T-cell (primary cell): ENCODE data around the gene PLA2G15. TPM values are rescaled to one million over a fixed set of nuclear protein-coding genes. Genes with fewer than 3 reads are reported as not detected.

Experiments
- ATAC-seq, 4 experiments: fragments of 200-7000 bp in 3 of 4; fragments of 150-1000 bp in 1 of 4; cut with Tn5 transposase; replicated peaks in 1 of 4; 1 replicate in 3 of 4; 2 replicates in 1 of 4; pipeline ENCODE4 v1.10.0; 2021; ENCODE audit warnings: moderate library complexity in 3 of 4, mild to moderate bottlenecking in 2 of 4, moderate number of reproducible peaks in 1 of 4
- CTCF ChIA-PET, 2 donors: fragments of 300-600 bp; sonication (Branson Sonifier 250); formaldehyde crosslinking; loops; one replicate each; lab custom pipeline; 2022; ENCODE audit warnings: antibody characterized with exemption in 2 of 2; lab: Charles Lee
- POLR2A ChIA-PET, 2 donors: fragments of 300-600 bp; sonication (Branson Sonifier 250); formaldehyde crosslinking; loops; one replicate each; lab custom pipeline; 2022; ENCODE audit warnings: antibody characterized with exemption in 2 of 2; lab: Charles Lee
- DNase-seq, 35 experiments: peaks; one replicate each; pipeline versions ENCODE4 v3.0.0 to v3.0.0-alpha.2; 2013 to 2023
- H3K27ac ChIP-seq: one replicate; pipeline ENCODE4 v1.5.1; 2013; ENCODE audit warnings: low read length
- H3K27me3 ChIP-seq, 2 experiments: replicated peaks in 1 of 2; 1 replicate in 1 of 2; 2 replicates in 1 of 2; pipeline versions ENCODE4 v1.6.1 to v1.7.0; 2013; ENCODE audit warnings: low read length in 1 of 2, mixed read lengths in 1 of 2; ENCODE audit not compliant: control insufficient read depth in 2 of 2, insufficient read depth in 2 of 2; ENCODE audit errors: extremely low read depth in 1 of 2
- H3K36me3 ChIP-seq, 2 donors: 1 replicate in 1 of 2; 2 replicates in 1 of 2; pipeline versions ENCODE4 v1.6.1 to v1.7.0; 2013; ENCODE audit warnings: low read length in 1 of 2; ENCODE audit not compliant: control insufficient read depth in 2 of 2, insufficient read depth in 1 of 2; ENCODE audit errors: extremely low read depth in 1 of 2
- H3K4me1 ChIP-seq, 2 experiments: 1 replicate in 1 of 2; 2 replicates in 1 of 2; pipeline versions ENCODE4 v1.6.1 to v1.7.0; 2013; ENCODE audit warnings: low read length in 2 of 2, mixed read lengths in 1 of 2; ENCODE audit not compliant: insufficient read depth in 2 of 2, control insufficient read depth in 1 of 2; ENCODE audit errors: extremely low read depth in 1 of 2
- H3K4me3 ChIP-seq, 2 donors: 1 replicate in 1 of 2; 2 replicates in 1 of 2; pipeline versions ENCODE4 v1.5.1 to v1.7.0; 2013; ENCODE audit warnings: mild to moderate bottlenecking in 2 of 2, low read length in 1 of 2, moderate library complexity in 1 of 2; ENCODE audit not compliant: control insufficient read depth in 1 of 2; ENCODE audit errors: extremely low read depth in 1 of 2
- H3K9me3 ChIP-seq: 2 replicates; pipeline ENCODE4 v1.7.0; 2013
- H3K27ac Mint-ChIP-seq, 2 donors: one replicate each; pipeline ENCODE4 v1.8.0; 2020 to 2021; ENCODE audit warnings: mild to moderate bottlenecking in 2 of 2, mixed read lengths in 2 of 2
- H3K27me3 Mint-ChIP-seq, 2 donors: one replicate each; pipeline ENCODE4 v1.8.0; 2021 to 2022; ENCODE audit warnings: mixed read lengths in 2 of 2
- H3K36me3 Mint-ChIP-seq: one replicate; pipeline ENCODE4 v1.8.0; 2021; ENCODE audit warnings: mixed read lengths
- H3K4me1 Mint-ChIP-seq, 3 donors: one replicate each; pipeline ENCODE4 v1.8.0; 2020 to 2022; ENCODE audit warnings: mixed read lengths in 3 of 3, mild to moderate bottlenecking in 1 of 3
- H3K4me3 Mint-ChIP-seq, 3 donors: one replicate each; pipeline ENCODE4 v1.8.0; 2020 to 2022; ENCODE audit warnings: mild to moderate bottlenecking in 3 of 3, mixed read lengths in 3 of 3, moderate library complexity in 3 of 3
- H3K9me3 Mint-ChIP-seq, 3 donors: one replicate each; pipeline ENCODE4 v1.8.0; 2020 to 2022; ENCODE audit warnings: mixed read lengths in 3 of 3
- WGBS: methylation state at CpG from one replicate; pipeline ENCODE4 v1.1.5; 2013; ENCODE audit warnings: missing lambda C conversion rate; ENCODE audit not compliant: insufficient coverage; 5-methylcytosine and 5-hydroxymethylcytosine counted together
- total RNA-seq, 35 experiments: library from RNA in 6 of 35; stranded (reverse) in 6 of 35; fragments of 120-200 nt in 1 of 35; gene quantifications; one replicate each; pipeline versions ENCODE4 v1.2.1 to v1.2.4 and lab custom pipeline; 2013 to 2026

PLA2G15 gene
- total RNA-seq, 5 donors from 2014 or later (not counting 1 experiment from before 2014, with no cell fraction given), result 8.7 to 16.4 (median 10.9) TPM

GRCh38 chr16:68226116-68226515 is 19.1 kb upstream of the PLA2G15 start:
- WGBS, result 100% methylated on average over 2 of the region's 4 CpGs
- Histone ChIP-seq H3K4me3 (no peak overlapping the region), H3K36me3 (peaks cover 6 to 56% of the 10 kb centered on the region in 2 donors), H3K9me3 (no peaks in the 10 kb centered on the region), H3K27me3 (no peaks in the 10 kb centered on the region), H3K4me1 (peaks cover 16 to 20% of the 10 kb centered on the region in 2 experiments), H3K27ac (peak overlapping the region; percentile 10)
- ATAC-seq (no peak), DNase-seq (no peak)
- peaks cover 13% of the 10 kb centered on the region for H3K36me3 Mint-ChIP-seq
- no peak overlapping the region for H3K4me3 Mint-ChIP-seq
- ChIA-PET CTCF (interaction anchor here in 1 of 2 donors (0.6 kb wide), 1 partner anchor 393 kb away, joined by 3 read pairs; no protein-coding TSS in a partner anchor), POLR2A (interaction anchor here in 1 of 2 donors (1.0 kb wide), 1 partner anchor 11 kb away, joined by 4 read pairs; no protein-coding TSS in a partner anchor)
- H3K4me1 Mint-ChIP-seq, result peaks cover 37 to 49% (median 41%) of the 10 kb centered on the region in 3 donors
- no peaks in the 10 kb centered on the region for H3K9me3 Mint-ChIP-seq
- H3K27ac Mint-ChIP-seq, result peak overlapping the region; percentile 71 to 84
- no peaks in the 10 kb centered on the region for H3K27me3 Mint-ChIP-seq

- ATAC-seq, result peak; percentile 31 to 62 (median 54)
- H3K4me3 Mint-ChIP-seq, result peak overlapping the region in 1 of 3 donors; percentile 27
- 14% methylated on average over 2 of the region's 3 CpGs for WGBS
- H3K36me3 ChIP-seq, result peaks cover 14 to 48% of the 10 kb centered on the region in 2 donors
- H3K27me3 ChIP-seq, result no peaks in the 10 kb centered on the region
- no peaks in the 10 kb centered on the region for H3K27me3 Mint-ChIP-seq
- peak overlapping the region; percentile 59 for H3K27ac ChIP-seq
- peaks cover 37 to 42% (median 41%) of the 10 kb centered on the region in 3 donors for H3K4me1 Mint-ChIP-seq
- CTCF ChIA-PET, result interaction anchor here (0.7 to 1.1 kb wide), 7 partner anchors 16 to 1463 kb away, joined by 3 to 8 read pairs (median 3); no protein-coding TSS in a partner anchor
- H3K4me3 ChIP-seq, result no peak overlapping the region
- DNase-seq, result no peak
- peak overlapping the region; percentile 92 for H3K27ac Mint-ChIP-seq
- peaks cover 16 to 20% of the 10 kb centered on the region in 2 experiments for H3K4me1 ChIP-seq
- peaks cover 8% of the 10 kb centered on the region for H3K36me3 Mint-ChIP-seq
- H3K9me3 Mint-ChIP-seq, result no peaks in the 10 kb centered on the region
- no peaks in the 10 kb centered on the region for H3K9me3 ChIP-seq
- POLR2A ChIA-PET, result interaction anchor here in 1 of 2 donors (0.6 kb wide), 1 partner anchor 198 kb away, joined by 3 read pairs; no protein-coding TSS in a partner anchor
These were observed 17.9 kb upstream of the PLA2G15 start for GRCh38 chr16:68227183-68227793.

GRCh38 chr16:68227850-68228553 is 17.2 kb upstream of the PLA2G15 start:
- ChIA-PET POLR2A (interaction anchor here in 1 of 2 donors (0.5 kb wide), 1 partner anchor 606 kb away, joined by 11 read pairs; no protein-coding TSS in a partner anchor), CTCF (interaction anchor here (0.5 to 1.4 kb wide), 7 partner anchors 10 to 667 kb away, joined by 3 to 7 read pairs (median 3); no protein-coding TSS in a partner anchor)
- Mint-ChIP-seq H3K4me1 (peaks cover 37 to 42% (median 42%) of the 10 kb centered on the region in 3 donors), H3K4me3 (peak overlapping the region in 1 of 3 donors; percentile 27), H3K36me3 (peaks cover 5% of the 10 kb centered on the region), H3K9me3 (no peaks in the 10 kb centered on the region), H3K27me3 (no peaks in the 10 kb centered on the region), H3K27ac (peak overlapping the region; percentile 92)
- no peak for ATAC-seq
- Histone ChIP-seq H3K4me1 (peaks cover 16 to 20% of the 10 kb centered on the region in 2 experiments), H3K4me3 (no peak overlapping the region), H3K9me3 (no peaks in the 10 kb centered on the region), H3K36me3 (peaks cover 14 to 42% of the 10 kb centered on the region in 2 donors), H3K27ac (peak overlapping the region; percentile 59), H3K27me3 (no peaks in the 10 kb centered on the region)
- no peak for DNase-seq
- whole genome bisulfite sequencing, result 80% methylated on average over 2 of the region's 2 CpGs

- CTCF ChIA-PET, result interaction anchor here in 1 of 2 donors (0.5 to 1.4 kb wide), 6 partner anchors 11 to 667 kb away, joined by 3 to 7 read pairs (median 4); no protein-coding TSS in a partner anchor
- POLR2A ChIA-PET, result interaction anchor here in 1 of 2 donors (0.5 kb wide), 1 partner anchor 606 kb away, joined by 11 read pairs; no protein-coding TSS in a partner anchor
- DNase-seq (no peak), ATAC-seq (no peak)
- H3K4me1 Mint-ChIP-seq, result peaks cover 42 to 47% (median 46%) of the 10 kb centered on the region in 3 donors
- H3K36me3 Mint-ChIP-seq, result peaks cover 5% of the 10 kb centered on the region
- peaks cover 14 to 40% of the 10 kb centered on the region in 2 donors for H3K36me3 ChIP-seq
- H3K4me3 ChIP-seq, result no peak overlapping the region
- no CpG with 5 or more reads among the region's 3 CpGs for WGBS
- no peaks in the 10 kb centered on the region for H3K9me3 ChIP-seq
- no peaks in the 10 kb centered on the region for H3K27me3 Mint-ChIP-seq
- no peak overlapping the region for H3K4me3 Mint-ChIP-seq
- no peaks in the 10 kb centered on the region for H3K27me3 ChIP-seq
- peak overlapping the region; percentile 1 for H3K27ac ChIP-seq
- peak overlapping the region; percentile 66 to 72 for H3K27ac Mint-ChIP-seq
- peaks cover 16 to 20% of the 10 kb centered on the region in 2 experiments for H3K4me1 ChIP-seq
- H3K9me3 Mint-ChIP-seq, result no peaks in the 10 kb centered on the region
These were observed 16.5 kb upstream of the PLA2G15 start for GRCh38 chr16:68228652-68229051.

GRCh38 chr16:68229431-68230175 is 15.6 kb upstream of the PLA2G15 start:
- Histone ChIP-seq H3K4me1 (peaks cover 16 to 24% of the 10 kb centered on the region in 2 experiments), H3K9me3 (no peaks in the 10 kb centered on the region), H3K36me3 (peaks cover 14 to 40% of the 10 kb centered on the region in 2 donors), H3K27me3 (no peaks in the 10 kb centered on the region), H3K27ac (no peak overlapping the region), H3K4me3 (no peak overlapping the region)
- DNase-seq (peak in 17 of 35 experiments; percentile 33 to 71 (median 45)), ATAC-seq (peak in 3 of 4 experiments; percentile 26 to 37 (median 30))
- no peaks in the 10 kb centered on the region for H3K27me3 Mint-ChIP-seq
- H3K4me3 Mint-ChIP-seq, result no peak overlapping the region
- H3K4me1 Mint-ChIP-seq, result peaks cover 43 to 48% (median 48%) of the 10 kb centered on the region in 3 donors
- H3K36me3 Mint-ChIP-seq, result peaks cover 5% of the 10 kb centered on the region
- peak overlapping the region; percentile 66 to 72 for H3K27ac Mint-ChIP-seq
- 83% methylated on average over 3 of the region's 4 CpGs for WGBS
- ChIA-PET POLR2A (interaction anchor here in 1 of 2 donors (0.9 kb wide), 1 partner anchor 159 kb away, joined by 3 read pairs; no protein-coding TSS in a partner anchor), CTCF (interaction anchor here (0.6 to 0.8 kb wide), 5 partner anchors 9 to 346 kb away, joined by 3 to 5 read pairs (median 3); no protein-coding TSS in a partner anchor)
- no peaks in the 10 kb centered on the region for H3K9me3 Mint-ChIP-seq
